Progenitor cell of endocrine pancreas (in vitro differentiated cells): Measurements from ENCODE around the gene SLC35G4. TPM values are rescaled to one million over a fixed set of nuclear protein-coding genes. Genes with fewer than 3 reads are reported as not detected.

Source experiments
- DNase-seq: peaks from one replicate; pipeline ENCODE4 v3.0.0; 2021; ENCODE audit warnings: low spot score; ENCODE audit not compliant: unreplicated experiment
- H3K27ac Mint-ChIP-seq: 2 replicates; pipeline ENCODE4 v1.8.0; 2021; ENCODE audit warnings: mild to moderate bottlenecking, moderate library complexity, mixed read lengths
- H3K27me3 Mint-ChIP-seq: 2 replicates; pipeline ENCODE4 v1.8.0; 2021; ENCODE audit warnings: mixed read lengths
- H3K36me3 Mint-ChIP-seq: 2 replicates; pipeline ENCODE4 v1.8.0; 2022; ENCODE audit warnings: mixed read lengths; ENCODE audit not compliant: insufficient read depth
- H3K4me1 Mint-ChIP-seq: 2 replicates; pipeline ENCODE4 v1.8.0; 2021; ENCODE audit warnings: low read depth, mixed read lengths
- H3K4me3 Mint-ChIP-seq: 2 replicates; pipeline ENCODE4 v1.8.0; 2021; ENCODE audit warnings: low read depth, mild to moderate bottlenecking, moderate library complexity, mixed read lengths
- H3K9me3 Mint-ChIP-seq: 2 replicates; pipeline ENCODE4 v1.8.0; 2021; ENCODE audit warnings: low read depth, mixed read lengths
- total RNA-seq: library from RNA; stranded (reverse); gene quantifications from 2 replicates; pipeline ENCODE4 v1.2.1, GENCODE V29; 2021
- TF ChIP-seq, protein P1 (sequence below): fragments of 200-600 bp; sonication (generic); IDR thresholded peaks from one replicate; pipeline ENCODE4 v1.5.0; 2021; ENCODE audit warnings: antibody characterized with exemption, mild to moderate bottlenecking; ENCODE audit not compliant: unreplicated experiment

Gene SLC35G4
- total RNA-seq, 1 donor from 2014 or later, result not detected

- Mint-ChIP-seq H3K27ac (no peak overlapping the region), H3K4me1 (no peaks in the 10 kb centered on the region), H3K27me3 (peaks cover 36% of the 10 kb centered on the region), H3K9me3 (no peaks in the 10 kb centered on the region), H3K36me3 (no peaks in the 10 kb centered on the region), H3K4me3 (no peak overlapping the region)
- TF ChIP-seq, protein P1, sequence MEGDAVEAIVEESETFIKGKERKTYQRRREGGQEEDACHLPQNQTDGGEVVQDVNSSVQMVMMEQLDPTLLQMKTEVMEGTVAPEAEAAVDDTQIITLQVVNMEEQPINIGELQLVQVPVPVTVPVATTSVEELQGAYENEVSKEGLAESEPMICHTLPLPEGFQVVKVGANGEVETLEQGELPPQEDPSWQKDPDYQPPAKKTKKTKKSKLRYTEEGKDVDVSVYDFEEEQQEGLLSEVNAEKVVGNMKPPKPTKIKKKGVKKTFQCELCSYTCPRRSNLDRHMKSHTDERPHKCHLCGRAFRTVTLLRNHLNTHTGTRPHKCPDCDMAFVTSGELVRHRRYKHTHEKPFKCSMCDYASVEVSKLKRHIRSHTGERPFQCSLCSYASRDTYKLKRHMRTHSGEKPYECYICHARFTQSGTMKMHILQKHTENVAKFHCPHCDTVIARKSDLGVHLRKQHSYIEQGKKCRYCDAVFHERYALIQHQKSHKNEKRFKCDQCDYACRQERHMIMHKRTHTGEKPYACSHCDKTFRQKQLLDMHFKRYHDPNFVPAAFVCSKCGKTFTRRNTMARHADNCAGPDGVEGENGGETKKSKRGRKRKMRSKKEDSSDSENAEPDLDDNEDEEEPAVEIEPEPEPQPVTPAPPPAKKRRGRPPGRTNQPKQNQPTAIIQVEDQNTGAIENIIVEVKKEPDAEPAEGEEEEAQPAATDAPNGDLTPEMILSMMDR, result peak; percentile 28
- no peak for DNase-seq
Measured at GRCh38 chr18:11570769-11571412, 38.5 kb upstream of the SLC35G4 start.

DNA sequence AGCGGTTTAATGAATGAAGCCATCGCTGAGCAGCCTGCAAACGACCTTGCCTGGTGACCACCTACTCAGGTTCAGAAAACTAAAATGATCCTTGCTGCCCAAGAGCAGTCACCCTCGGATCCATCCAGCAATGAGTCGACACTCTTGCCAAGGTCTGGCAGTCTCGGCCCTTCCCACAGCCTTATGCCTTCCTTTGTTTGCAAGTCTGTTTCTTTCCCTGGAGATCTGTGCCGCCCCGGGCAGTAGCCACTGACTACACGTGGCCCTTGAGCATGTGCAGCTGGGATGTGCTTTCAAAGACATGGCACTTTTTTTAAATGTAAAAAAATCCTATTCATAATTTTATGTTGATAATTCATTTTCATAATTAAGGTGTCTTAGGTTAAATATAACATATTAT lies 37.2 kb upstream of the SLC35G4 start:
- no peak for DNase-seq
- no peaks in the 10 kb centered on the region for H3K36me3 Mint-ChIP-seq
- H3K4me1 Mint-ChIP-seq, result no peaks in the 10 kb centered on the region
- TF ChIP-seq, protein P1, result no peak
- H3K9me3 Mint-ChIP-seq, result no peaks in the 10 kb centered on the region
- peaks cover 35% of the 10 kb centered on the region for H3K27me3 Mint-ChIP-seq
- H3K27ac Mint-ChIP-seq, result no peak overlapping the region
- H3K4me3 Mint-ChIP-seq, result no peak overlapping the region

GRCh38 chr18:11574545-11574944 lies 34.9 kb upstream of the SLC35G4 start:
- H3K9me3 Mint-ChIP-seq, result no peaks in the 10 kb centered on the region
- H3K4me1 Mint-ChIP-seq, result no peaks in the 10 kb centered on the region
- TF ChIP-seq, protein P1, result no peak
- H3K36me3 Mint-ChIP-seq, result no peaks in the 10 kb centered on the region
- no peak overlapping the region for H3K4me3 Mint-ChIP-seq
- no peak overlapping the region for H3K27ac Mint-ChIP-seq
- H3K27me3 Mint-ChIP-seq, result peaks cover 22% of the 10 kb centered on the region
- no peak for DNase-seq

GRCh38 chr18:11577271-11578112 lies 31.9 kb upstream of the SLC35G4 start:
- no peak for DNase-seq
- peak overlapping the region; percentile 41 for H3K27ac Mint-ChIP-seq
- H3K4me1 Mint-ChIP-seq, result no peaks in the 10 kb centered on the region
- no peaks in the 10 kb centered on the region for H3K36me3 Mint-ChIP-seq
- no peak overlapping the region for H3K4me3 Mint-ChIP-seq
- H3K27me3 Mint-ChIP-seq, result peaks cover 17% of the 10 kb centered on the region
- H3K9me3 Mint-ChIP-seq, result no peaks in the 10 kb centered on the region
- TF ChIP-seq, protein P1, result no peak

DNA sequence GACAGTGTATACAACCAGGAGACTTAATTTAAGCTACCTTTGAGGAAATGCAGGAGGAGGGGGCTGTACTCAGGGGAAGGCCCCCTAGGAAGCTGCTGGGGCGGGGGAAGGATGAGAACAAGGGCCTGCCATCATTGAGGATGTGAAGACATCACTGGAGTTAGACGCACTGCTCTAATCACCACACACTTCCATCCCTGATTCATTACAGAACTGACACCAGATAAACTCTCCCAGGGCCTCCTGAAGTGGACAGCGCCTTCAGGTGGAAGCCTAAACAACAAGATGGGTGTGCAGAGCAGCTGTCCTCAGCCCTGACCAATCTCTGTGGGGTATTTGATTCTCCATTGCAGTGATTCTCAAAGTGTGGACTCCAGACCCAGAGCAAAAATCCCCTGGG lies 30.6 kb upstream of the SLC35G4 start:
- Mint-ChIP-seq H3K27ac (no peak overlapping the region), H3K27me3 (peaks cover 7% of the 10 kb centered on the region), H3K4me3 (no peak overlapping the region), H3K9me3 (no peaks in the 10 kb centered on the region), H3K36me3 (no peaks in the 10 kb centered on the region), H3K4me1 (no peaks in the 10 kb centered on the region)
- TF ChIP-seq, protein P1, result no peak
- DNase-seq, result no peak
